Measurements from ENCODE around the gene ZNF529.

The ZNF529 gene

GRCh38 chr19:36514012-36514612 lies 59.0 kb downstream of the ZNF529 start:
- DNase-seq (ENCODE audit: low read depth in 2 of 2): no peak

DNA sequence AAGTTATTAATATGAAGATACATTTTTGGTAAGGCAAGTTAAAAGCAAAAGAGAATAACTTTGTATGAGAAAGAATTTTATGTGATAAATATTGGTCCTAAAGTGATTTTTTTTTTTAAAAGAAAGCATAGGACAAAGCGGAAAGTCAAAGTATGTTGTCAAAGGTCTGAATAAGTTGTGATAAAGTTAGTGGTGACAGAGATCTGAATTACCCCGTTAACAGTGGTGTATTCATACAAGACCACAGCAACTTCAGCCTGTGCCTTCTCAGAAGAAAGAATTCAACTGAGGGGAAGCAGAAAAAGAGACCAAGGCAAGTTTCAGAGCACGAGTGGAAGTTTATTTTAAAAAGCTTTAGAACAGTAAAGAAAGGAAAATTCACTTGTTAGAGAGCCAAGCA lies 64.8 kb downstream of the ZNF529 start:
- no peak for DNase-seq (ENCODE audit: low read depth in 2 of 2)

- no peak for DNase-seq (ENCODE audit: low read depth in 2 of 2)
Observed at GRCh38 chr19:36501973-36502372, 71.1 kb downstream of the ZNF529 start.

- DNase-seq (ENCODE audit: low read depth in 2 of 2): no peak
Observed at GRCh38 chr19:36497001-36497400, 76.1 kb downstream of the ZNF529 start.

Measured in stimulated activated CD8-positive, alpha-beta memory T cell treated with anti-CD3 and anti-CD28 coated beads, Interleukin-15, amount 100 ng/mL, for 48 hours (primary cell).